ENCODE data around the gene INHBB. TPM values are rescaled to one million over a fixed set of nuclear protein-coding genes. Genes with fewer than 3 reads are reported as not detected.

The INHBB gene
- polyA plus RNA-seq, 1 donor from 2014 or later = not detected

DNA sequence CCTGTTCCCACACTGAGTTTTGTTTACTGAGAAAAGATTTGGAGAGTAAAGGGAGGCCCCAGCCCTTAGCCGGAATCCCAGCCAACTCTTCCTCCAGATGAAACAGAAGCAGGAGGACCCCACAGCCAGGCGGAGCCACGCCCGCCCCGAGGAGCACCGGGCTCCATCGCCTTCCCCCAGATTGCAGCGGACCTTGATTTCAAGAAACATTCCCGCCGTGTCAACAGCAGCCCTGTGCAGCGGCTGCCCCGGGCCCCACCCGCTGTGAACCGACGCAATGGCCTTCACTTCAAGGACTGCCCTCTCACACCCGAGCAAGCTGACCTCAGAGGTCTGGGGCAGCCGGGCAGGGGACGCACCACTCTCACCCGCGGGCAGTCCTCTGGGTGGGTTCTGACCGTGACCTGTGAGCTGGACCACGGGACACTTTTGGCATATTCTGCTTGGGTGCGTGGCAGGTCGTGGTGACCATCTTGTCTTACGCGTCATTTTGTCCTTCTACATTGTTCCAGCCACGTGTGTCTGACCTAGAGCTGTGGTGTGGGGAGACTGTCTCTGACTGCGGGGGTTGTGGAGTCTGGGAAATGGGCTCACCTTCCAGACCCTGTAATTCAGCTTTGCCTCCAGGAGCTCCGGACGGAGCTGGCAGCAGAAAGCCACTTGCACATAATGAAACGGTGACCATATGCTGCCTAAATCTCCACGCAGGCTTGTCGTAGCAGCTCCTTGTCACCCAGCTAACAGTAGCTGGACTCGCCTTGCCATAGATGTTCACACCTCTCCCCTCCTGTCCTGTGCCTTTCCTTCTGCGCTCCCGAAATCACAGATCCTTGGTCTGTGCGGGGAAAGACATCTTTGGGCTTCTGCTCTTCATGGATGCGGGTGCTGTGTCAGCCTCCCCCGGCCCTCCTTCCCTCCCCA is 32.0 kb upstream of the INHBB start:
- Histone ChIP-seq H3K27ac (ENCODE audit: low read length) (no peak overlapping the region), H3K9me3 (ENCODE audit: low read length) (no peaks in the 10 kb centered on the region), H3K27me3 (ENCODE audit: insufficient read depth, low read depth, low read length) (peaks cover 5% of the 10 kb centered on the region), H3K4me3 (ENCODE audit: low read length) (no peak overlapping the region), H3K9ac (ENCODE audit: low read length) (no peak overlapping the region), H3K9me2 (ENCODE audit: insufficient read depth, low read length) (no peaks in the 10 kb centered on the region), H4K20me1 (ENCODE audit: insufficient read depth) (no peaks in the 10 kb centered on the region), H2AFZ (ENCODE audit: low read depth, low read length) (no peak overlapping the region), H3F3A (ENCODE audit: insufficient read depth, low read length, poor library complexity, severe bottlenecking) (no peaks in the 10 kb centered on the region), H3K4me2 (ENCODE audit: low read length) (no peak overlapping the region), H3K36me3 (ENCODE audit: insufficient read depth, low read length) (no peaks in the 10 kb centered on the region), H3K79me2 (replicated peaks; ENCODE audit: insufficient read depth, low read length) (no peaks in the 10 kb centered on the region)
- TF ChIP-seq RAD21 (conservative IDR thresholded peaks at IDR 0.05) (no peak), EZH2 (IDR thresholded peaks at IDR 0.05; ENCODE audit: borderline replicate concordance, insufficient read depth, low read length, poor library complexity, severe bottlenecking) (no peak), TAF1 (IDR thresholded peaks at IDR 0.05; ENCODE audit: low read depth) (no peak), MXI1 (conservative IDR thresholded peaks at IDR 0.05; ENCODE audit: poor library complexity, severe bottlenecking) (no peak), SMC3 (conservative IDR thresholded peaks at IDR 0.05; ENCODE audit: poor library complexity) (no peak), EP300 (conservative IDR thresholded peaks at IDR 0.05; ENCODE audit: poor library complexity, severe bottlenecking) (no peak), POLR2AphosphoS5 (IDR thresholded peaks at IDR 0.05) (no peak)
- TF ChIP-seq, protein P1, sequence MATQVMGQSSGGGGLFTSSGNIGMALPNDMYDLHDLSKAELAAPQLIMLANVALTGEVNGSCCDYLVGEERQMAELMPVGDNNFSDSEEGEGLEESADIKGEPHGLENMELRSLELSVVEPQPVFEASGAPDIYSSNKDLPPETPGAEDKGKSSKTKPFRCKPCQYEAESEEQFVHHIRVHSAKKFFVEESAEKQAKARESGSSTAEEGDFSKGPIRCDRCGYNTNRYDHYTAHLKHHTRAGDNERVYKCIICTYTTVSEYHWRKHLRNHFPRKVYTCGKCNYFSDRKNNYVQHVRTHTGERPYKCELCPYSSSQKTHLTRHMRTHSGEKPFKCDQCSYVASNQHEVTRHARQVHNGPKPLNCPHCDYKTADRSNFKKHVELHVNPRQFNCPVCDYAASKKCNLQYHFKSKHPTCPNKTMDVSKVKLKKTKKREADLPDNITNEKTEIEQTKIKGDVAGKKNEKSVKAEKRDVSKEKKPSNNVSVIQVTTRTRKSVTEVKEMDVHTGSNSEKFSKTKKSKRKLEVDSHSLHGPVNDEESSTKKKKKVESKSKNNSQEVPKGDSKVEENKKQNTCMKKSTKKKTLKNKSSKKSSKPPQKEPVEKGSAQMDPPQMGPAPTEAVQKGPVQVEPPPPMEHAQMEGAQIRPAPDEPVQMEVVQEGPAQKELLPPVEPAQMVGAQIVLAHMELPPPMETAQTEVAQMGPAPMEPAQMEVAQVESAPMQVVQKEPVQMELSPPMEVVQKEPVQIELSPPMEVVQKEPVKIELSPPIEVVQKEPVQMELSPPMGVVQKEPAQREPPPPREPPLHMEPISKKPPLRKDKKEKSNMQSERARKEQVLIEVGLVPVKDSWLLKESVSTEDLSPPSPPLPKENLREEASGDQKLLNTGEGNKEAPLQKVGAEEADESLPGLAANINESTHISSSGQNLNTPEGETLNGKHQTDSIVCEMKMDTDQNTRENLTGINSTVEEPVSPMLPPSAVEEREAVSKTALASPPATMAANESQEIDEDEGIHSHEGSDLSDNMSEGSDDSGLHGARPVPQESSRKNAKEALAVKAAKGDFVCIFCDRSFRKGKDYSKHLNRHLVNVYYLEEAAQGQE (IDR thresholded peaks at IDR 0.05; ENCODE audit: borderline replicate concordance) = no peak
- TF ChIP-seq, protein P2, sequence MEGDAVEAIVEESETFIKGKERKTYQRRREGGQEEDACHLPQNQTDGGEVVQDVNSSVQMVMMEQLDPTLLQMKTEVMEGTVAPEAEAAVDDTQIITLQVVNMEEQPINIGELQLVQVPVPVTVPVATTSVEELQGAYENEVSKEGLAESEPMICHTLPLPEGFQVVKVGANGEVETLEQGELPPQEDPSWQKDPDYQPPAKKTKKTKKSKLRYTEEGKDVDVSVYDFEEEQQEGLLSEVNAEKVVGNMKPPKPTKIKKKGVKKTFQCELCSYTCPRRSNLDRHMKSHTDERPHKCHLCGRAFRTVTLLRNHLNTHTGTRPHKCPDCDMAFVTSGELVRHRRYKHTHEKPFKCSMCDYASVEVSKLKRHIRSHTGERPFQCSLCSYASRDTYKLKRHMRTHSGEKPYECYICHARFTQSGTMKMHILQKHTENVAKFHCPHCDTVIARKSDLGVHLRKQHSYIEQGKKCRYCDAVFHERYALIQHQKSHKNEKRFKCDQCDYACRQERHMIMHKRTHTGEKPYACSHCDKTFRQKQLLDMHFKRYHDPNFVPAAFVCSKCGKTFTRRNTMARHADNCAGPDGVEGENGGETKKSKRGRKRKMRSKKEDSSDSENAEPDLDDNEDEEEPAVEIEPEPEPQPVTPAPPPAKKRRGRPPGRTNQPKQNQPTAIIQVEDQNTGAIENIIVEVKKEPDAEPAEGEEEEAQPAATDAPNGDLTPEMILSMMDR (IDR thresholded peaks at IDR 0.05; ENCODE audit: poor library complexity, severe bottlenecking) = no peak

- H3K27me3 ChIP-seq (ENCODE audit: insufficient read depth, low read depth, low read length) = peaks cover 5% of the 10 kb centered on the region
- no peak for TF ChIP-seq RAD21 (conservative IDR thresholded peaks at IDR 0.05)
- TF ChIP-seq, protein P2 (IDR thresholded peaks at IDR 0.05; ENCODE audit: poor library complexity, severe bottlenecking) = no peak
- TF ChIP-seq MXI1 (conservative IDR thresholded peaks at IDR 0.05; ENCODE audit: poor library complexity, severe bottlenecking) = no peak
- TF ChIP-seq, protein P1 (IDR thresholded peaks at IDR 0.05; ENCODE audit: borderline replicate concordance) = no peak
- no peak for TF ChIP-seq SMC3 (conservative IDR thresholded peaks at IDR 0.05; ENCODE audit: poor library complexity)
- no peak for TF ChIP-seq EZH2 (IDR thresholded peaks at IDR 0.05; ENCODE audit: borderline replicate concordance, insufficient read depth, low read length, poor library complexity, severe bottlenecking)
- TF ChIP-seq POLR2AphosphoS5 (IDR thresholded peaks at IDR 0.05) = no peak
- no peak for TF ChIP-seq TAF1 (IDR thresholded peaks at IDR 0.05; ENCODE audit: low read depth)
- no peak for TF ChIP-seq EP300 (conservative IDR thresholded peaks at IDR 0.05; ENCODE audit: poor library complexity, severe bottlenecking)
- H2AFZ ChIP-seq (ENCODE audit: low read depth, low read length) = no peak overlapping the region
Observed at GRCh38 chr2:120314690-120315366, 31.1 kb upstream of the INHBB start.

More at GRCh38 chr2:120314690-120315366, 31.1 kb upstream of the INHBB start:
- H3K27ac ChIP-seq (ENCODE audit: low read length) = no peak overlapping the region
- H3F3A ChIP-seq (ENCODE audit: insufficient read depth, low read length, poor library complexity, severe bottlenecking) = no peaks in the 10 kb centered on the region
- no peaks in the 10 kb centered on the region for H3K36me3 ChIP-seq (ENCODE audit: insufficient read depth, low read length)
- H3K4me2 ChIP-seq (ENCODE audit: low read length) = no peak overlapping the region
- H4K20me1 ChIP-seq (ENCODE audit: insufficient read depth) = no peaks in the 10 kb centered on the region
- no peaks in the 10 kb centered on the region for H3K79me2 ChIP-seq (replicated peaks; ENCODE audit: insufficient read depth, low read length)
- no peak overlapping the region for H3K4me3 ChIP-seq (ENCODE audit: low read length)
- H3K9me2 ChIP-seq (ENCODE audit: insufficient read depth, low read length) = no peaks in the 10 kb centered on the region
- H3K9ac ChIP-seq (ENCODE audit: low read length) = no peak overlapping the region
- no peaks in the 10 kb centered on the region for H3K9me3 ChIP-seq (ENCODE audit: low read length)

Data from neural cell (in vitro differentiated cells).